ENCODE measurements around the gene COL2A1.

COL2A1 gene

DNA sequence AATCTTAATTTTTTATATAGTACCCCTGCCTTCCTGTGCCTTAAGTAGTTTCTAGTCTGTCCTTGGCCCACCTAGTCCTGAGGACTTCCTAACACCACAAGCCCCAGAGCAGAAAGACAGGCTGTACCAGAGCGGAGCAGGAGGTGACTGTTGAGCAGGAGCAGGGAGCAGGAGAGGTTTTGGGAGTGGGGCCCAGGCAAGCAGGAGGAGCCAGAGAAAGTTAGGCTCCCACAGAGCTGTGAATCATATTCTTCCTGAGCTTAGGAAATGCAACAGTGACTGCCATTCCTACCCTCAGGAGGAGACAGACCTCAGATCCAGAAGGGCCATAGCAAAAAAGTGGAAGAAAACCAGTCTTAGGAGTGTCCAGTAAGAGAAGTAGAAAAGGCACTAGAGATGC lies 28.3 kb upstream of the COL2A1 start:
- DNase-seq (ENCODE audit: low read depth, low spot score) = no peak
- H3K4me3 ChIP-seq (ENCODE audit: low read length) = no peak overlapping the region

DNA sequence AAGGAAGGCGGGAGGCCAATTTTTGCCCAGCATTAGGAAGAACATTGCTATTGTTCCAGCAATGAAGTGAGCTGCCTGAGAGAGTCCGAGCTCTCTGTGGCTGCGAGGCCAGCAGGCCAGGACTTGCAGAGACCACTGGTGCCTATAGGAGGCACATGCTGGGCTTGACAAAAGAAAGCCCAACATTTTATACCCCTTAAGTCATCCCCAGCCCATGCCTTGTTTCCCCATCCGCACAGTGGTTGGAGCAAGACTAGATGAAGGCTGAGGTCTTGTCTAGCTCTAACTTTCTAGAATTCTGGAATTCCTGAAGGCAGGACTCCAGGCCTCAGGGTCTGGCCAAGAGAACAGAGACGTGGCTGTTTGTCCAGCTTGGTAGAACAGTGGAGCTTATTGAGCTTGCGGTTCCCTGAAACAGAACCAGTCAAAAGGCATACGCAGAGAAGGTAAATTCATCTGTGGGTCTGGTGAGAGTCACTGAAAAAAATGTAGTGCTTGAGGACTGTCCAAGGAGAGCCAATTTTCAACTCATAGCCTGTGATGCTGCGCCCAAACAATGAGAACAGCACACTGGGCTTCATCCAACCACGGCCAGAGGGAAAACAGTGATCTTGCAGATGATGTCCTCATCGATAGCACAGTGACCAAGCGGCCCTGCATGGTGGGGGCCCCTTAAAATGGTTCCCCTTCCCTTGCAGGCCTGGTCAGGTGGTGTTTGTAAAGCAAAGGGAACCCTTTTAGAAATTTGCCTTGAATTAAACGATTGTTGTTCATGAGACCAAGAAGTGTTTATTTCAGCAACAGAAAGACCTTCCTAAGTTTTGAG lies 27.1 kb upstream of the COL2A1 start:
- no peak for DNase-seq (ENCODE audit: low read depth, low spot score)
- H3K4me3 ChIP-seq (ENCODE audit: low read length) = no peak overlapping the region

DNA sequence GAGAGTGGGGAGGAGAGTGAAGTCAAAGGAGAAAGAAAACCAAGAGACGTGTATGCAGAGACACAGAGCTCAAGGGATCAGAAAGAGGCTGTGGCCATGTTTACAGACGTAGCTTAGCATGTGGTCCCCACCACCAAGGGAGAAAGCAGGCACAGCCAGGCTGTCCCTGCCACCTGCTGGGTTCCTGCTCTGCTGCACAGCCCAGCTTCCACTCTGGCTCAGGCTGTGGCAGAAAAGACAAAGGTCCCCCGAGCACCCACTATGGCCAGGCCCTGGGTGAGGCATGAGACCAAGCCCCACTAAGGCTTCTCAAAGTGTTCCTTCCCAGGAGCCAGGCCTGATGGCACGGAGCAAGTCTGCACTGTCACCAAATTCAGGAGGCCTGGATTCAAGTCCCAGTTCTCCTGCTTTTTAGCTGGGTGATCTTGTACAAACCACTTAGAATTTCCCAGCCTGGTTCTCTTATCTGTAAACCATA lies 25.9 kb upstream of the COL2A1 start:
- no peak overlapping the region for H3K4me3 ChIP-seq (ENCODE audit: low read length)
- DNase-seq (ENCODE audit: low read depth, low spot score) = no peak

DNA sequence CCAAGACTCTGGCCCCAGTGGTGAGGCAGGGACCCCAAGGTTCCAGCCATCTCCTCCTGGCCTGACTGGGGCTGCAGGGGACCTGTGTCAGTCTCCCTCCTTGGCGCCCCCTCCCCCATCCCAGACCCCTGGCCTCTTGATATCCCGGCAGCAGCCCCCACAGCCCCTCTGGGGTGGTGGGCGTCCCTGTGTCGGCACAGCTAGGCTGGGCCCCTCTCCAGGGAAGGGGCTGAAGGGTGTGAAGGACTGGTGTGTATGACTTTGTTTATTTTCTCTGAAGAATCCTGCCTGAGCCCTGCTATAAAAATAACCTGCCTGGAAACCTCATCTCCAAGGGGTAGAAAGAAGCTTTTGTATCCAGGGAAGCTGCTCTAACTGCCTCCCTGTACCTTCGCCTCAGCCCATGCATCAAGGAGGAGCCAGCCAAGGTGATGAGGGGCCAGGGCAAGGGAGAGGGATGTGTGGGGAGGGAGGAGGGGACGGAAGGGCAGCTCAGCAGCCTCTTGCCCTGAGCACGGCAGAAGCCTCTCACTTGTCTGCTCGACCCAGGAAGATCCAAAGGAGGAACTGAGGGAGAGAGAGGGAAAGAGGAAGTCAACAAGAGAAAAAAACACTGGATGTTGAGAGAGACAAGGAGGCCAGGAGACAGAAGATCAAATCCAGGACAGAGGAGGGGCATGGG lies 25.4 kb upstream of the COL2A1 start:
- no peak overlapping the region for H3K4me3 ChIP-seq (ENCODE audit: low read length)
- DNase-seq (ENCODE audit: low read depth, low spot score) = no peak

DNA sequence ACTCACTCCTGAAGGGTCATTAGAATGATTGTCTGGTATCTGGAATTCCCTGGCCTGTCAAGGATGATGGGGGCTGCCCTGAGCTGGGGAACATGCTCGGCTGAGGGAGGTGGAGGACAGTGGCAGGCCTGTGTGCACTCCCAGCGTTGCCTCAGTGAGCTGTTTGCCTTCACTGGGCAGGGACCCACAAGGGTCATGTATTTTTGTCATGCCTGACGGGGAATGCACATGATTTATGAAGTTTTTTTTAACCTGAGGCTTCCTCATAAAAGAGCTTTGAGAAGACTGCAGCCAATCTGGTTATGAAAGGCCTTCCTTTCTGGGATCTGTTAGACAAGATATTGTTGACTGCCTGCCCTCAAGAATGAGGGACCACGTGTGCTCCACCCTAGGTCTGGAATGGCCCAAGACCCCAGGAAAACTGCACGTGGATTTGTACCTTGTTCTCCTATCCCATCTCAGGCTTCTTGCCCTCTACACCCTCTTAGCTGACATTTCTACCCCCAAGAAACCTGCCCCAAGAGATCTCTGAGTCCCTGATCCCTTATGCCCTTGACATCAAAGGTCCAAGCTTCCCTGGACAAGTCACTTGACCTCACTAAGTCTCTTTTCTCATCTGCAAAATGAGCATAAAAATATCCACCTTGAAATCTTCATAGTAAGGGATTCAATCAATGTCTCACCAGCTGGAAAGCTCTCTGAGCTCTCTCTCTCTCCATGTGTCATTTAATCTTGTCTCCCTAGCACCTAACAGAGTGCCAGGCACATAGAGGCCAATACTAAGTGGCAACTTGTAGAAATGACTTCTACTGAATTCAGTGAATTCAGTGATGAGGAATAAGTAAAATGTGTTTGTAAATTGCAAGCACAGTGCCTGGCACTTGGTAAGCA lies 24.5 kb upstream of the COL2A1 start:
- H3K4me3 ChIP-seq (ENCODE audit: low read length) = no peak overlapping the region
- no peak for DNase-seq (ENCODE audit: low read depth, low spot score)

DNA sequence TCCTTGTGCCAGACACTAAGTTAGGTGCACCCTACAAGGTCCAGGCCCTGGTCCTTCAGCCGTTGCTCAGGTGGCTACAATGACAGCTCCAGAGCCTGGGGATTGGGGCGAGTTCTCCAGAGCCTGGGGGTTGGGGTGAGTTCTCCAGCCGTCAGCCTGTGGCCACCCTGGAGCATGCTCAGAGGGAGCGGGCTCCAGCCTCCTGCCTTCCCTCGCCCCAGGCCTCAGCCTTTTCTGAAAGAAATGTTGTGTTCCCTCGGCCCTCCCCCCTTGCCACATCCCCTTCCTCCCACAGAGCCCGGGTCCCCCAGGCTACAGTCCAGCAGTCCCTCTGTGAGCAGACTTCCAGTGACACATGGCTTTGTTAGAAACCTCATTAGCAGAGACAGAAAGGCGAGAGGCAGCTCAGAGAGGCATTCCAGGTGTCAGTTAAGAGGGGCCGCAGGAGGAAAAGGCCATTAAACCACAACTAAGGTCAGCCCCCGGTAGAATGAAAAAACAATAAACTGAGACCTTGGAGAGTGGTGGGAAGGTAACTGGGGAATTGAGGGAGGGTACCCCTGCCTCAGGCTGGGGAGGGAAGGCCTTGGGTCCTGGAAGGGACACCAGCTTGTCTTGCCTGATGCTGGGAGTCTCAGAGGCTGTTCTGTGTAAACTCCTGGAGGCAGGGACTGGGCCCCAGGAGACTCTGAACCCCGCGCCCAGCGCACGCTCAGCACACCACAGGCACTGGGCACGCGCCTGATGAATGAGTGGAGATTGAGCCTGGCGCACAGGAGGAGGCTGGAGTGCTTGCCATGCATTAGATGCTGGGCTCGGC lies 23.1 kb upstream of the COL2A1 start:
- no peak overlapping the region for H3K4me3 ChIP-seq (ENCODE audit: low read length)
- no peak for DNase-seq (ENCODE audit: low read depth, low spot score)

DNA sequence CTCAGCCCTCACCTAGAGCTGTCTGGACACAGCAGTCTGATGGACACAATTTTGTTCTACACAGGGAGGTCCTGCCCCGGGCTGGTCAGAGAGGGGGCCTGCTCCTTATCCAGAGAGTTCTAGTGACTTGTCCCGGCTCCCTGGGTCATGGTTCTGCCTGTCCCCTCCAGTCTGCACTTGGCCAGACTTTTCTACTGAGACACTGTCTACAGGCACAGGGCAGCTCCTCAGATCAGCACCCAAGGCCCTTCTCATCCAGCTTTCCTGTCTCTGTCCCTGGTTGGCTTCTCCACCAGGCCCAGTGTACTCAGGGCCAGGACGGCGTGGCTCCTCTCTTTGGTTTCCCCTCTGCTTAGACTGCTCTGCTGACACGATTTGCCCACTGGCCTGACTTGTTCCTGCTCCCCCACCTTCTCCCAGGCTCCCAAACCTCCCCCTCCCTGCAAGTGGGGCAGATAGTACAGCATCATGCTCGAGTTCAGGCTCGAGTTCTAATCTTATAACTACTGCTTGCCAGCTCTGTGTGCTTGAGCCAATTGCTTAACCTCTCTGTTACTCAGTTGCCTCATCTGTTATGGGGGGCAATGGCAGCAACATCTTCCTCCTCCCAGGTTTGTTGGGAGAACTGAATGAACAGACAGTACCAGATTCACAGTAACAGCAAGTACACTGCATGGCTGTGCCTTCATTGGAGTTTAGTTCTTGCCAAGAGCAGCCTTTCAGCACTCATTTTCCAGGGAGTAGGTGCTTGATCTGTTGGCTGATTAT lies 22.0 kb upstream of the COL2A1 start:
- DNase-seq (ENCODE audit: low read depth, low spot score) = no peak
- no peak overlapping the region for H3K4me3 ChIP-seq (ENCODE audit: low read length)

DNA sequence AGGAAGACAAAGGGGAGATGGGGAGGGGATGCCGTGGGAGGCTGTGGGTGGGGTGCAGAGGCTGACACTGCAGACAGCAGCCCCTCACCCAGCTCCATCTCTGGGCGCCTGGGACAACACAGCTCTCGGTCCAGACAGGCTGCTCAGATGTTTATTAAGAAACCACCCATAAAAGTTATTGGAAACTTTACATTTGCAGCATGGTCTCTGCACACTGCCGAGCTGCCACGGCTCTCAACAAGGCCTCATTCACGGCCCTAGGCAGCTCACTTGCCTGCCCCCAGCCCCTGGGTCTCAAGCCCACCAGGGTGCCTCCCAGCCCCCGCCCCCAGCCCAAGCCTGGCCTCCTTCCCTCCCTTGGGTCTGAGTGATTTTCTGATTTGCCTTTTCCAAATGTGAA lies 21.0 kb upstream of the COL2A1 start:
- DNase-seq (ENCODE audit: low read depth, low spot score) = no peak
- no peak overlapping the region for H3K4me3 ChIP-seq (ENCODE audit: low read length)

DNA sequence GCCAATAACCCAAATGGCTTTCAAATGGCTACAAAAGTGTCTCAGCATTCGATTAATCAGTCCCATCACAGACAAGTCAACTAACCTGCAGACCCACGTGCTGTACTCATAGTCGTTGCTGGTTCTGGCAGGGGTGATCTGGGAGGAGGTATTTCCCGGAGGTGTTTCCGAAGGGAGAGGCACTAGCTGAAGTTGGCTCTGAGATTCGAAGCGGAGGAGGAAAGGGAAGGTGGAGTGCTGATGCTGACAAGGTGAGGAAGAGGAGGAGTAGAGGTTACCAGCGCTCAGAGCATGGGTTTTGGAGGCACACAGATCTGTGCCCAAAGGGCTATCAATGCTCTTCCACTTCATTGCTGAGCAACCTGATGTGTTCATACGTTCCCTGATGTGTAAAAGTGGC lies 20.5 kb upstream of the COL2A1 start:
- H3K4me3 ChIP-seq (ENCODE audit: low read length) = no peak overlapping the region
- no peak for DNase-seq (ENCODE audit: low read depth, low spot score)

DNA sequence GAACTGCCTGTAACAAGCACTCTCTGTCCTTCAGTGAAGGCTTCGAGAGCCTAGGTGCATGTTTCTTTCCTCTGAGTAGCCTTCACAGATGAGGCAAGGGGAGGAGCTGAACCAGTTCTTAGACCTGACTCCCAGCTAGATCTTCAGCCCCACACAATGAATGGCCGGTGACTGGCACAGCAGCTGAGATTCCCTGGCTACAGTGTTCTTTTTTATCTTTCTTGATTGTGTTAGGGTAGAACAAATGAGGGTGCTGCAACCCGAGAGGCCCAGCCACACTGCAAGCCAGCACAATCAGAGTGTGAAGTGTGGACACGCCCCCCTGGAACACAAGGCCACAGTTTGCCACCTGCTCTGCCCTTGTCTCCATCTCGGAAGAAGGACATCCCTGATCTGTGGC lies 19.1 kb upstream of the COL2A1 start:
- no peak for DNase-seq (ENCODE audit: low read depth, low spot score)
- H3K4me3 ChIP-seq (ENCODE audit: low read length) = no peak overlapping the region

DNA sequence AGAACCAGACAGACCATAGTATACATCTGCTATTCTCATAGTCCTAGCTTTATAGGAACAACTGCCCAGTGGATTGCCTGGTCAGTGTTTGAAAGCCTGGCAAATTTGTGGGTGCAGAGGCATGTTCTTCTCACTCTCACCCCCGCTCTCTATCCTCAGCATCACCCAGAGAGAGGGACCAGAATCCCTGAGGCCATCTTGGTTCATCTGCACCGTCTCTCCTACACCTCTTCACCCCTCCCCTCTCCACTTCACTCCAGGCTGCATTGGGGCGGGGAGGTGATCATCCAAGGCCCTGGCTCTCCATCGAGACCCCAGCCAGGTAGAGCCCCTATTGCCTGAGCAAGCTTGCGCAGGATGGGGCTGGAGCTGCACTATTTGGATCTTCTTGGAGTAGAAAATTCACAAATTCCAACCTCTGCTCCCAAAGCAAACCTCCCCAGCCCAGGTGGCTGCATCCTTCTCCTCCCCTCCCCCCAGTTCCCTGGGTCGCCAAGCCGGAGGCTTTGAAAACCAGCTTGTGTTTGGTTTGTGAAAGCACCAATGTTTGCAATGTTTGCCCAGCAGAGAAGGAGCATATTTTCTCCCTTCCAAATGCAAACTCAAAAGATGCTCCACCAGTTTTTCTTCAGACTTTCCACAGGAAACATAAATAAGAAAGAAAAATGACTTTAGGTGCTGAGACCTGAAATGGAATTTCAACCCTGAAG lies 18.6 kb upstream of the COL2A1 start:
- DNase-seq (ENCODE audit: low read depth, low spot score) = no peak
- H3K4me3 ChIP-seq (ENCODE audit: low read length) = no peak overlapping the region

DNA sequence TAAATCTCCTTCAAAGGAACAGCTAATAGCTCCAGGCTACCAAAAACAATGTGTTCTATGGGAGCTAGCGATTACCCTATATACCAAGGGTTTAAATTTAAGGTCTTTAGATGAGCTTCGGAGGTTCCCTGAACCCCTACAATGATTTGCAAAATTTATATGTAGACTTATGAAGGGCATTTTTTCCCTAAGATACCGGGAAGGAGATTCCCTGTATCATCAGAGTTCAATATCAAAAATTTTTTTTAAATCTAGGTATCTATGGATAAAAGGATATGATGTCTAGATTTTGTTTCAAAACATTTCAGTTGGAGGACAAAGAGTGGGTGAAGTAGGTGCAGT lies 17.9 kb upstream of the COL2A1 start:
- H3K4me3 ChIP-seq (ENCODE audit: low read length) = no peak overlapping the region
- DNase-seq (ENCODE audit: low read depth, low spot score) = no peak

DNA sequence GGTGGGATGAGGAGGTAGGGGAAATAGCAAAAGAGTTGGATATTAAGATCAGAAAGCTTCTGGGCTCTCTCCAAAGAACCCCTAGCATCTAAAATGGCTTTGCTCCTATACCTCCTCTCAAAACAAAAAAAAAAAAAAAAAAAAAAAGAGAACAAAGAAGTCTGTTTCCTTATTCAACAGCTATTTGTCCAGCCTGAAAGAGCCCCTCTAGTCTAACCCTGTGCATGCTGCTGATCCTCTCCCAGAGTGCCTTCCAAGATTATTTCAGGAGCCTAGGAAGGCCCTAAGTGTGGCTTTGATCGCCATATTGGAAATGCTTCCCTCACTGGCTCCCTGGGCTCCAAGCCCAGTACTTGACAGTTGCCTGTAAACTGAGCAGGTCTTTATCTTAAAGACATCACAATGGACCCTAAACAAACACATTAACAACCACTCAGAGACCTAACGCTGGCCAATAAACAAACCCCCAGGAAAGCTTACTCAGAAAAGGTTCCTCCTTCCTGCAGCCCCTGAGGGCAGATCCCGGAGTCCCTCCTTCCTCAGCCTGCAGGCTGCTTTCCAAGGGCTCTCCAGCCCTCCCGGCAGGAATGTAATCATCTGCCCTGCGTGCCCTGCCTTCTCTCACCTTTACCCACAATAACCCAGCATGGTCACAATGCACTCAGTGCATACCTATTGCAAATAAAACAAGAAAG lies 17.4 kb upstream of the COL2A1 start:
- H3K4me3 ChIP-seq (ENCODE audit: low read length) = no peak overlapping the region
- DNase-seq (ENCODE audit: low read depth, low spot score) = no peak

DNA sequence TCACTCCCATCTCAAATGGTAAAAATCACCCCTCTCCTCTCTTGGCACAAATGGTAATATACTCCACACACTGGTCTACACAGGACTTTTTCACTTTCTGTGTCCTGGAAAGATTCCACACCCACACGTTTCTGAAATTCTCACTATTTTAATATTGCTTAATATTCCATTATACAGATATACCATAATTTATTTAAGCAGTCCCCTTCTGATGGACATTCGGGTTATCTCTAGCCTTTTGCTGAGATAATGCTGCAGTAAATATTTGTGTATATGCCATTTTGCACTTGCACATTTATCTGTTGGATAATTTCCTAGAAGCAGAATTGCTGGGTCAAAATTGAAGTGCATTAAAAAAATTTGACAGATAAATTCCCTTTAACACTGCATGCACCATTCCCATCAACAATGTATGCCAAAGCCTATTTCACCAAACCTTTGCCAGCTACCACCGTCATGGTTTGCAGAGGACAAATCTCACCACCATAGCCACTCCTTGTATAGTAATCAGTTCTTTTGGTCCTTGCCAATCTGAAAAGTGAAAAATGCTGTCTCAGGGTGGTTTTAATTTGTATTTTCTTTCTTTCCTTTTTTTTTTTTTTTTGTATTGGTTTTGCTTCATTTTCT lies 15.5 kb upstream of the COL2A1 start:
- no peak overlapping the region for H3K4me3 ChIP-seq (ENCODE audit: low read length)
- DNase-seq (ENCODE audit: low read depth, low spot score) = no peak

DNA sequence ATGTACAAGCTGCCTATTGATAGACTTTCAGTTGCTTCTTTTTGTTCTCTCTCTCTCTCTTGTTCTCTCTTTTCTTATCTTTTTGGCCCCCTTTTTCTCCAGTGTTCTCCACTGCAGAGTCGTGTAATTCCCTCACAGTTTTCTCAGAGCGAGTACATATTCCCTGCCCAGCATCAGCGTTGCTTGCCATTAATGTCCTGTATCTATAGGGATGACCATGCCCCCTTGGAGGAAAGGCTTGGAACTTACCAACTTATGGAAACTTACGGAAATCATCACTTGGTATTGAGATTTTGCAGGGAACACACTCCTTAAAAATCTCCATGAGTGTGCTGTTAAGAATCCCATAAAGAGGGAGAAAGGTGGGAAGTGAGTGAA lies 14.3 kb upstream of the COL2A1 start:
- DNase-seq (ENCODE audit: low read depth, low spot score) = no peak
- H3K4me3 ChIP-seq (ENCODE audit: low read length) = no peak overlapping the region

DNA sequence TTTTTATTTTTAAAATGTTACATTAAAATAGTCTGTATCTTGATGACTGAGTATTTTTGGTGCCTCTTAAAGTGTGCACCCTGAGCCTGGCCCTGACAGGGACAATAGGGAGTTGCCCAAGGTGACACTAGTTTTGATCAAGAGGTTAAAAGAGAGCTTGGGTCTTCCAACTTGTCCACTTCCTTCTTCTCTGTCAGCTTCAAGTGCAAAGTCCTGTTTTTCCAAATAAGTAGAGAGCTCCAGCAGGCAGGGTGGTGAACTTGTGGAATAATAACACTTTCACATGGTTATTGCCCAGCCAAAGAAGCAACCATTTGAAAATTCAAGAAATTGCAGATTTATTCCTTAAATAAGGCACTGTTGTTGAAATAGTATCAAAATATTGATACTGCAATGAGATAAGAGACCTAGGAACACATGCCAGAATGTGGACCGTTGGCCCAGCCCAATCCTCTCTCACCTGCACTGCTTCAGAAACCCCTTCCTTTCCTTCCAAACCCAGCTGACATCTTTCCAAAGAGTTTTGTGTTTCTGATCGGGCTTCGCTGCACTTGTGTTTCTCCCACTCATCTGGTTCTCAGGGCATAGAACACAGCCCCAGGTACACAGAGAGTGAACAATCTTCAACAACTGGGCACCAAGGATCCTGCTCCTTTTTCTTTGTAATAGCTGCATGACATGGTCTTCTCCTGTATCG lies 13.8 kb upstream of the COL2A1 start:
- no peak for DNase-seq (ENCODE audit: low read depth, low spot score)

More for the DNA sequence above, 13.8 kb upstream of the COL2A1 start:
- H3K4me3 ChIP-seq (ENCODE audit: low read length) = no peak overlapping the region
